ENCODE data around the gene ZNRF3.

ZNRF3 gene

DNA sequence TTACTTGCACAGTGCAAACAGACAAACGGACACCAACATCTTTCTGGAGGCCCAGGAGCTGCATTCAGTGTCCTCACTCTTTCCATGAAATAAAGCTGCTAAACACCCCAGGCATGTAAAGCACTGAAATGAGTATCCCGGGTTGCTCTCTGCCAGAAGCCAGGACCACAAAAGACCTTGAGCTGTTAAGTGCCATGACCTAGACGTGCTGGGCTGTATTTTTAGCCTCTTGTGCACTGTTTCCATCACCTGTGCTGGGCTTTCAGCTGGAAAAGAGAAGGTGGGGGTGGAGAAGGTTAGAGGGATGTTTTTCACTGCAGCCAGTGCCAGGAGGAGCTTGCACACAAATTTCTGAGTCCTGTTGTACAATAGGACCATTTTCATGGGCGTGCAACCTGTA, 186.1 kb downstream of the ZNRF3 start:
- TF ChIP-seq, protein P1, sequence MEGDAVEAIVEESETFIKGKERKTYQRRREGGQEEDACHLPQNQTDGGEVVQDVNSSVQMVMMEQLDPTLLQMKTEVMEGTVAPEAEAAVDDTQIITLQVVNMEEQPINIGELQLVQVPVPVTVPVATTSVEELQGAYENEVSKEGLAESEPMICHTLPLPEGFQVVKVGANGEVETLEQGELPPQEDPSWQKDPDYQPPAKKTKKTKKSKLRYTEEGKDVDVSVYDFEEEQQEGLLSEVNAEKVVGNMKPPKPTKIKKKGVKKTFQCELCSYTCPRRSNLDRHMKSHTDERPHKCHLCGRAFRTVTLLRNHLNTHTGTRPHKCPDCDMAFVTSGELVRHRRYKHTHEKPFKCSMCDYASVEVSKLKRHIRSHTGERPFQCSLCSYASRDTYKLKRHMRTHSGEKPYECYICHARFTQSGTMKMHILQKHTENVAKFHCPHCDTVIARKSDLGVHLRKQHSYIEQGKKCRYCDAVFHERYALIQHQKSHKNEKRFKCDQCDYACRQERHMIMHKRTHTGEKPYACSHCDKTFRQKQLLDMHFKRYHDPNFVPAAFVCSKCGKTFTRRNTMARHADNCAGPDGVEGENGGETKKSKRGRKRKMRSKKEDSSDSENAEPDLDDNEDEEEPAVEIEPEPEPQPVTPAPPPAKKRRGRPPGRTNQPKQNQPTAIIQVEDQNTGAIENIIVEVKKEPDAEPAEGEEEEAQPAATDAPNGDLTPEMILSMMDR (IDR thresholded peaks at IDR 0.05; ENCODE audit: low read depth, low read length, missing control alignments): no peak
- no peak overlapping the region for H3K4me3 ChIP-seq (replicated peaks; ENCODE audit: low read depth, low read length)
- DNase-seq (ENCODE audit: extremely low read depth, low read depth): no peak

DNA sequence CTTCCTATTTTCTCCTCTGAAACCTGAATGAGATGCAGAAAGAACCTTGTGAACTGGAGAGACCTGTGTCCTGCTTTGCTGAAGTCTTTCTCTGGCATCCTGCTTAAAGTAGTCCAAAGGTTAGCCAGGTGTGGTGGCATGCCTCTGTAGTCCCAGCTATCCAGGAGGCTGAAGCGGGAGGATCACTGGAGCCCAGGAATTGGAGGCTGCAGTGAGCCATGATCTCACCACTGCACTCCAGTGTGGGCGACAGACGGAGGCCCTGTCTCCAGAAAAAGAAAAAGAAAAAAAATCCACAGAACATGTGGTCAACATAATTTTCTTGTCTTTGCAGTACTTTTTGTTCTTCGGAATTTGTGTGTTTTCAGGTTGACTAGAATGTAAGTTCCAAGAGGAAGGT, 187.1 kb downstream of the ZNRF3 start:
- DNase-seq (ENCODE audit: extremely low read depth, low read depth): no peak
- TF ChIP-seq, protein P1 (IDR thresholded peaks at IDR 0.05; ENCODE audit: low read depth, low read length, missing control alignments): no peak

DNA sequence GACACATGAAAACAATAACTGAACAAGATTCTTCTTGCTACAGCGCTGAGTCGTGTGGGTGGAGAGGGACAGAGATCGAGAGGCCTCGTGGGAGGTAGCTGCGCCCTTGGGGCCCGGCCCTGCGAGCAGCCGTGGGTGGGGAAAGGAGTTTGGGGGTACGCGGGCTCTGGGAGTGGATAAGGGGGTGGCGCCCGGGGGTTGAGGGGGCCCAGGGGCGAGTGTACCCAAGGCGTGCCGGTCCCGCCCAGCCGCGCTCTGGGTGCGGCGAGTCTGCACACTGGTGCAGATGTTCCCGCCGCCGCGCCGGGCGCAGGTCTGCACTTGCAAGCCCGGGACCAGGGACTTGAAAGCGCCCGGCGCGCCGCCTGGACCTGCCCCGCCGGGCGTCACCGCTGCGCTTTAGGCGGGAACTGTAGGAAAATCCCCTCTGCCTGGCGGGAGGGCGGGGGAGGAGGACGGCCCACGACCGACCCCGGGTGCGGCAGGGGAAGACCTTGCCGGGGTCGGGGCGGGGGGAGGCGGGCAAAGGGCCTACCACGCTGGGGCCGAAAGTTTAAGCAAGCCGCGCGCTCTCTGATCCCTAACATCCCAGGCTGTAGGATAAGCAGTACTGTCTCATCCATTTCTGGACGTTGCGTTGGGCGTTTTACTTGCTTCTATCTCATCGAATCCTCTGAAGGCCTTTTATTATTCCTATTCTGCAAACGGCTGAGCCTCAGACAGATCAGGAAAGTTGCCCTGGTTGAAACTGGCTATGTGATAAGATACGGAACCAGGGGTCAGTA, 188.1 kb downstream of the ZNRF3 start:
- TF ChIP-seq, protein P1 (IDR thresholded peaks at IDR 0.05; ENCODE audit: low read depth, low read length, missing control alignments): no peak
- H3K4me3 ChIP-seq (replicated peaks; ENCODE audit: low read depth, low read length): peak overlapping the region; percentile 20
- DNase-seq (ENCODE audit: extremely low read depth, low read depth): no peak

More for the DNA sequence above, 187.1 kb downstream of the ZNRF3 start:
- H3K4me3 ChIP-seq (replicated peaks; ENCODE audit: low read depth, low read length): no peak overlapping the region

DNA sequence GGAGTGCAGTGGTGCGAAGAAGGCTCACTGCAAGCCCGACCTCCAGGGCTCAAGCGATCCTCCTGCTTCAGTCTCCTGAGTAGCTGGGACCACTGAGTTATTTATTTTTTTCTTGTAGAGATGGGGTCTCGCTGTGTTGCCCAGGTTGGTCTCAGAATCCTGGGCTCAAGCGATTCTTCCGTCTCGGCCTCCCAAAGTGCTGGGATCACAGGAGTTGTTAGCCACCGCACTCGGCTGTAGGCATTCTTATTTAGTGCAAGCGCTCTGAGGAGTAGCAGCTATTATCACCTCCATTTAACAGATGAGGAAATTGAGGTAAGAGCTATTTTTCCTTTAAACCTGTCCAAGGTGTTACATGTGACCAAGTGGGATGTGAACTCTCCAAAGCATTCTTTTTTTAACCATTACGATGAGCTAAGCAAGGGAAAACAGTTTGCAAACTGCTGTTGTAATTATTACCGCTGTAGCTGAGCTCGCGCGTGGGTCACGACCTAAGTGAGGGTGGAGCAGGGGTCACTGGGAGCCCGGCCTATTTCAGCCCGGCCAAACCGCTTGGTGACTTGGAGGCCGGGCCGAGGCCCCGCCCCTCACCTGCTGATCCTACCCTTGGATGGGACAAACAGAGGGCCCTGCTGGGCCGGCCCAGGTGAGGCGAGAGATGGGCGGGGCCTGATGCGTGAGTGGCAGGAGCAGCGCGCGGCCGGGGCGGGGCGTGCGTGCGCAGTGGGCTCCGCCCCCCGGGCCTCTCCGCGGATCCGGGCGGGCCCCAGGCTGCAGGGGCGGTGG, 189.0 kb downstream of the ZNRF3 start:
- peak overlapping the region; percentile 16; the same call in 1 of the 2 replicates for H3K4me3 ChIP-seq (replicated peaks; ENCODE audit: low read depth, low read length)
- TF ChIP-seq, protein P1 (IDR thresholded peaks at IDR 0.05; ENCODE audit: low read depth, low read length, missing control alignments): no peak
- no peak for DNase-seq (ENCODE audit: extremely low read depth, low read depth)

DNA sequence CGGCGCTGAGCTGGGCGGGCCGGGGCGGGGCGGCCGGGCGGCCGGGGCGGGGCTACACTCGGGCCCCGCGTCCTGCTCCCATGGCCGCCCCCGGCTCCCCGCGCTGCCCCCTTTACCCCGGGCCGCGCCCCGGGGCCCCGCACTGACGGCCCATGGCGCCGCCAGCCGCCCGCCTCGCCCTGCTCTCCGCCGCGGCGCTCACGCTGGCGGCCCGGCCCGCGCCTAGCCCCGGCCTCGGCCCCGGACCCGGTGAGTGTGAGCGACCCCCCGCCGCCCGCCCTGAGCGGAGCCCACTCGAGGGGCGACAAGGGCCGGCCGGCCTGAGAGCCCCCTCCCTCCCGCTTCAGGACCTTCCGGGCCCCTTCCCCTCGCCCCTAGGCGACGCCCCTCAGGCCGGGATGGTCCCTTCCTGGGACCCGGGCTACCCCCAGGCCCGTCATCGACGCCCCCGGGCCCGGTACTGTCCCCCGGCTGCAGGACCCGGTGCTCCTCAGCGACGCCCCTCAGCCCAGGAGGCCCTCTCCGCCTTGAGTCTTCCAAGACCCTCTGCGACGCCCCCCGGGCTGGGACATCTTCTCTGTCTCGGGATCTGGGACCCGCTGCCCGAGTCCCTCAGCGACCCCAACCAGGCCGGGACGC, 189.7 kb downstream of the ZNRF3 start, which contains the start of gene KREMEN1:
Gene KREMEN1 (plus strand): TSS at position 57 of the 639 bp plus-strand sequence. CDS start 96 bp downstream, at position 153.
- TF ChIP-seq, protein P1 (IDR thresholded peaks at IDR 0.05; ENCODE audit: low read depth, low read length, missing control alignments): no peak
- H3K4me3 ChIP-seq (replicated peaks; ENCODE audit: low read depth, low read length): peak within 1 kb of the TSS; percentile 58
- no peak for DNase-seq (ENCODE audit: extremely low read depth, low read depth)

DNA sequence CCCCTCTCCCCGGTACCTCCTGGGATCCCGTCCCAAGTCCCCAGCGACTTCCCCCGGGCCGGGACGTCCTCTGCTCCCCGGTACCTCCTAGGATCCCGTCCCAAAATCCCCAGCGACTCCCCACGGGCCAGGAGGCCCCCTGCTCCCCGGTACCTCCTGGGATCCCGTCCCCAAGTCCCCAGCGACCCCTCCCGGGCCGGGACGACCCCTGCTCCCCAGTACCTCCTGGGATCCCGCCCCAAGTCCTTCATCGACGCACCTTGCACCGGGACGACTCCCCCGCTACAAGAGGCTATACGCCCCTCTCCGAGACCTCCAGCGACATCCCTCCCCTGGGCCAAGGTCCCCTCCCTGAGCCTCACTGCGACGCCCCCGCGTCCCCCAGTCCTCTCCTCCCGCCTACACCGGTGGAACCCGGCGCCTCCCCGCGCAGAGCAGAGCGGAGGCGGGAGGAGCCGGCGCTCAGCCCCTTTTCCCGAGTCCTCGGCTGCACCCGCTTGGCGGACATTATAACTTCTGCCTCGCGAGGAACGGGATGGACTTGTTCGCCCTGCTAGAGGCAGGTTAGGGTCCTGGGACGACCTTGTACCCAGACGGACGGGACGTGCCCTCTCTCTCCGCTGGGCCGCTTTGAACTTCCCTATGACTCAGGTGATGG, 190.4 kb downstream of the ZNRF3 start:
- no peak for DNase-seq (ENCODE audit: extremely low read depth, low read depth)
- H3K4me3 ChIP-seq (replicated peaks; ENCODE audit: low read depth, low read length): peak overlapping the region; percentile 58
- TF ChIP-seq, protein P1 (IDR thresholded peaks at IDR 0.05; ENCODE audit: low read depth, low read length, missing control alignments): no peak

All from HFF-Myc (cell line).